Measurements from ENCODE around the gene TBC1D22A.

- TF ChIP-seq, protein P1, sequence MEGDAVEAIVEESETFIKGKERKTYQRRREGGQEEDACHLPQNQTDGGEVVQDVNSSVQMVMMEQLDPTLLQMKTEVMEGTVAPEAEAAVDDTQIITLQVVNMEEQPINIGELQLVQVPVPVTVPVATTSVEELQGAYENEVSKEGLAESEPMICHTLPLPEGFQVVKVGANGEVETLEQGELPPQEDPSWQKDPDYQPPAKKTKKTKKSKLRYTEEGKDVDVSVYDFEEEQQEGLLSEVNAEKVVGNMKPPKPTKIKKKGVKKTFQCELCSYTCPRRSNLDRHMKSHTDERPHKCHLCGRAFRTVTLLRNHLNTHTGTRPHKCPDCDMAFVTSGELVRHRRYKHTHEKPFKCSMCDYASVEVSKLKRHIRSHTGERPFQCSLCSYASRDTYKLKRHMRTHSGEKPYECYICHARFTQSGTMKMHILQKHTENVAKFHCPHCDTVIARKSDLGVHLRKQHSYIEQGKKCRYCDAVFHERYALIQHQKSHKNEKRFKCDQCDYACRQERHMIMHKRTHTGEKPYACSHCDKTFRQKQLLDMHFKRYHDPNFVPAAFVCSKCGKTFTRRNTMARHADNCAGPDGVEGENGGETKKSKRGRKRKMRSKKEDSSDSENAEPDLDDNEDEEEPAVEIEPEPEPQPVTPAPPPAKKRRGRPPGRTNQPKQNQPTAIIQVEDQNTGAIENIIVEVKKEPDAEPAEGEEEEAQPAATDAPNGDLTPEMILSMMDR (IDR thresholded peaks at IDR 0.05; ENCODE audit: low read depth, low read length), result no peak
- TF ChIP-seq EZH2phosphoT487 (IDR thresholded peaks at IDR 0.05; ENCODE audit: low read depth), result no peak
Observed at GRCh38 chr22:46968359-46968740, 205.9 kb downstream of the TBC1D22A start.

Measured in OCI-LY3 (cell line).